ENCODE measurements around the gene PTGIS.

Gene PTGIS

GRCh38 chr20:49560186-49560585 is 7.8 kb downstream of the PTGIS start:
- no peak for TF ChIP-seq CTCF (IDR thresholded peaks at IDR 0.05; ENCODE audit: low read depth, low read length)
- H3K27ac ChIP-seq = no peak overlapping the region
- no peaks in the 10 kb centered on the region for H3K9me3 ChIP-seq (ENCODE audit: severe bottlenecking)
- DNase-seq = no peak
- H3K36me3 ChIP-seq = no peaks in the 10 kb centered on the region
- no peak overlapping the region for H3K4me3 ChIP-seq (ENCODE audit: low read depth, low read length)
- no peaks in the 10 kb centered on the region for H3K27me3 ChIP-seq (ENCODE audit: insufficient read depth, low read depth, severe bottlenecking)

- H3K9me3 ChIP-seq (ENCODE audit: severe bottlenecking) = no peaks in the 10 kb centered on the region
- TF ChIP-seq CTCF (IDR thresholded peaks at IDR 0.05; ENCODE audit: low read depth, low read length) = no peak
- no peaks in the 10 kb centered on the region for H3K36me3 ChIP-seq
- H3K27me3 ChIP-seq (ENCODE audit: insufficient read depth, low read depth, severe bottlenecking) = no peaks in the 10 kb centered on the region
- H3K27ac ChIP-seq = no peak overlapping the region
- no peak for DNase-seq
- no peak overlapping the region for H3K4me3 ChIP-seq (ENCODE audit: low read depth, low read length)
These were observed 8.4 kb downstream of the PTGIS start for GRCh38 chr20:49559411-49560081.

- DNase-seq = no peak
- H3K27ac ChIP-seq = no peak overlapping the region
These were observed 9.1 kb downstream of the PTGIS start for GRCh38 chr20:49558826-49559225.

GRCh38 chr20:49557449-49557848 is 10.5 kb downstream of the PTGIS start:
- no peak for DNase-seq

More at GRCh38 chr20:49558826-49559225, 9.1 kb downstream of the PTGIS start:
- TF ChIP-seq CTCF (IDR thresholded peaks at IDR 0.05; ENCODE audit: low read depth, low read length) = no peak
- Histone ChIP-seq H3K27me3 (ENCODE audit: insufficient read depth, low read depth, severe bottlenecking) (no peaks in the 10 kb centered on the region), H3K9me3 (ENCODE audit: severe bottlenecking) (no peaks in the 10 kb centered on the region), H3K36me3 (no peaks in the 10 kb centered on the region), H3K4me3 (ENCODE audit: low read depth, low read length) (no peak overlapping the region)

GRCh38 chr20:49556621-49557020 is 11.3 kb downstream of the PTGIS start:
- Histone ChIP-seq H3K27me3 (ENCODE audit: insufficient read depth, low read depth, severe bottlenecking) (no peaks in the 10 kb centered on the region), H3K36me3 (no peaks in the 10 kb centered on the region), H3K4me3 (ENCODE audit: low read depth, low read length) (no peak overlapping the region), H3K27ac (no peak overlapping the region), H3K9me3 (ENCODE audit: severe bottlenecking) (no peaks in the 10 kb centered on the region)
- TF ChIP-seq CTCF (IDR thresholded peaks at IDR 0.05; ENCODE audit: low read depth, low read length) = no peak
- DNase-seq = no peak

More at GRCh38 chr20:49557449-49557848, 10.5 kb downstream of the PTGIS start:
- no peaks in the 10 kb centered on the region for H3K36me3 ChIP-seq
- H3K9me3 ChIP-seq (ENCODE audit: severe bottlenecking) = no peaks in the 10 kb centered on the region
- no peak overlapping the region for H3K27ac ChIP-seq
- no peak overlapping the region for H3K4me3 ChIP-seq (ENCODE audit: low read depth, low read length)
- TF ChIP-seq CTCF (IDR thresholded peaks at IDR 0.05; ENCODE audit: low read depth, low read length) = no peak
- no peaks in the 10 kb centered on the region for H3K27me3 ChIP-seq (ENCODE audit: insufficient read depth, low read depth, severe bottlenecking)

Data from WERI-Rb-1 (cell line).